Keratinocyte (primary cell): ENCODE results near the gene LIMA1. TPM values are rescaled to one million over a fixed set of nuclear protein-coding genes. Genes with fewer than 3 reads are reported as not detected.
A peak's percentile ranks its signal among the peaks of the same experiment; 100 is the strongest.

Source experiments
- DNase-seq: peaks from one replicate; pipeline ENCODE4 v3.0.0-alpha.2; 2011; ENCODE audit warnings: low read depth, missing footprints, low spot score
- FAIRE-seq: peaks from 2 replicates; lab custom pipeline; 2011; peaks lifted over from hg19 to GRCh38; lab: Jason Lieb, UNC
- H2AFZ ChIP-seq: 2 replicates; pipeline ENCODE4 v1.6.0; 2012; ENCODE audit warnings: low read length, control low read depth, inconsistent platforms; ENCODE audit not compliant: control insufficient read depth
- H3K27ac ChIP-seq: 2 replicates; pipeline ENCODE4 v1.5.1; 2011; ENCODE audit warnings: low read length; ENCODE audit not compliant: control insufficient read depth, insufficient read depth
- H3K27me3 ChIP-seq: 3 replicates; pipeline ENCODE4 v1.6.0; 2011; ENCODE audit warnings: low read length; ENCODE audit not compliant: control insufficient read depth, insufficient read depth; ENCODE audit errors: extremely low read depth
- H3K36me3 ChIP-seq, 2 experiments: 2 replicates in 1 of 2; 3 replicates in 1 of 2; pipeline ENCODE4 v1.5.1; 2011; ENCODE audit warnings: low read length in 2 of 2, mild to moderate bottlenecking in 1 of 2; ENCODE audit not compliant: control insufficient read depth in 2 of 2, insufficient read depth in 2 of 2; ENCODE audit errors: extremely low read depth in 1 of 2
- H3K4me1 ChIP-seq: 3 replicates; pipeline ENCODE4 v1.5.1; 2011; ENCODE audit warnings: low read length; ENCODE audit not compliant: control insufficient read depth, insufficient read depth; ENCODE audit errors: extremely low read depth
- H3K4me2 ChIP-seq: 3 replicates; pipeline ENCODE4 v1.6.0; 2011; ENCODE audit warnings: low read depth, low read length; ENCODE audit not compliant: control insufficient read depth, insufficient read depth; ENCODE audit errors: extremely low read depth
- H3K4me3 ChIP-seq, 3 experiments: fragments of 200-600 bp in 1 of 3; sonication (generic) in 1 of 3; 2 replicates in 2 of 3; 3 replicates in 1 of 3; pipeline ENCODE4 v1.5.1; 2011 to 2016; ENCODE audit warnings: low read length in 3 of 3, mild to moderate bottlenecking in 3 of 3, control low read depth in 2 of 3, inconsistent platforms in 1 of 3, low read depth in 1 of 3, mixed read lengths in 1 of 3, mixed run types in 1 of 3, moderate library complexity in 1 of 3; ENCODE audit not compliant: control insufficient read depth in 2 of 3, insufficient read depth in 2 of 3; ENCODE audit errors: extremely low read depth in 1 of 3
- H3K79me2 ChIP-seq: 2 replicates; pipeline ENCODE4 v1.6.0; 2012; ENCODE audit warnings: low read length; ENCODE audit not compliant: control insufficient read depth, insufficient read depth
- H3K9ac ChIP-seq: 3 replicates; pipeline ENCODE4 v1.6.0; 2011; ENCODE audit warnings: low read length; ENCODE audit not compliant: control insufficient read depth, insufficient read depth; ENCODE audit errors: extremely low read depth
- H3K9me1 ChIP-seq: 3 replicates; pipeline ENCODE4 v1.6.0; 2011; ENCODE audit warnings: low read length; ENCODE audit not compliant: control insufficient read depth, insufficient read depth; ENCODE audit errors: extremely low read depth
- H3K9me3 ChIP-seq: 2 replicates; pipeline ENCODE4 v1.5.1; 2012; ENCODE audit warnings: low read depth, low read length; ENCODE audit not compliant: control insufficient read depth
- H4K20me1 ChIP-seq: 3 replicates; pipeline ENCODE4 v1.6.0; 2011; ENCODE audit warnings: low read length; ENCODE audit not compliant: control insufficient read depth, insufficient read depth; ENCODE audit errors: extremely low read depth
- EZH2 ChIP-seq: IDR thresholded peaks from one replicate; pipeline ENCODE4 v1.6.1; 2012; ENCODE audit warnings: inconsistent platforms, mild to moderate bottlenecking, low read length, moderate library complexity
- dilution Hi-C: fragments of 300-500 bp; cut with MboI; formaldehyde crosslinking; loops from one replicate; pipeline ENCODE4 v1.7.0; 2020; ENCODE audit warnings: low sequenced_read_pairs; ENCODE audit not compliant: extremely low pct_ligation_motif_present
- polyA plus RNA-seq, 5 experiments: library from polyadenylated mRNA; depleted of rRNA in 3 of 5; stranded (reverse) in 3 of 5; stranded (forward) in 1 of 5; unstranded in 1 of 5; fragments of >200 nt; gene quantifications; 1 replicate in 1 of 5; 2 replicates in 3 of 5; 3 replicates in 1 of 5; pipeline versions ENCODE4 v1.2.1 to v1.2.3, GENCODE V29; 2011 to 2012; ENCODE audit warnings: missing spikeins in 2 of 5, low read depth in 1 of 5, low replicate concordance in 1 of 5
- TF ChIP-seq, protein P1 (sequence below), 3 experiments: IDR thresholded peaks in 1 of 3; conservative IDR thresholded peaks in 1 of 3; optimal IDR thresholded peaks in 1 of 3; 2 replicates in 2 of 3; 3 replicates in 1 of 3; pipeline versions ENCODE3 to v1.5.1; 2011; ENCODE audit warnings: low read length in 3 of 3, mild to moderate bottlenecking in 3 of 3, moderate library complexity in 2 of 3, control low read depth in 1 of 3, inconsistent platforms in 1 of 3; ENCODE audit not compliant: insufficient read depth in 2 of 3; ENCODE audit errors: extremely low read depth in 1 of 3

Gene LIMA1
- polyA plus RNA-seq, 1 donor (not counting 4 experiments of a cell fraction or from before 2014, with no cell fraction given) = 510 TPM

DNA sequence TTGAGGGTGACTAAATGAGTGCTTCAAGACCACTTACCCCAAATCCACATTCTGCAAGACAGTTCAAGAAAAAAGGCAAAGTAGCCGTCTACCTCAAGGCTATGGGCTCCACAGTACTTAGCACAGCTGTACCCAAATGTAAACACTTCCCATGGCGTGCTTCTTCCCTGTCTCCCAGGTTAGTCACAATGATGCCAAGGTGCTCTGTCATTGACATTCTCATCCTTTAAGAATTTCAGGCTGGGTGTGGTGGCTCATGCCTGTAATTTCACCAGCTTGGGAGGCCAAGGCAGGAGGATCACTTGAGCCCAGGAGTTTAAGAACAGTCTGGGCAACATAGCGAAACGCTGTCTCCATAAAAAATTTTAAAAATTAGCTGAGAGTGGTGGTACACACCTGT, 64.9 kb downstream of the LIMA1 start:
- H3K4me1 ChIP-seq = peaks cover 48% of the 10 kb centered on the region
- peak; percentile 78 for FAIRE-seq
- H3K9ac ChIP-seq = peak overlapping the region; percentile 100
- H3K4me2 ChIP-seq = peak overlapping the region; percentile 71
- peak overlapping the region; percentile 99 for H3K27ac ChIP-seq
- no peaks in the 10 kb centered on the region for H3K27me3 ChIP-seq
- no peak for TF ChIP-seq EZH2
- TF ChIP-seq, protein P1, sequence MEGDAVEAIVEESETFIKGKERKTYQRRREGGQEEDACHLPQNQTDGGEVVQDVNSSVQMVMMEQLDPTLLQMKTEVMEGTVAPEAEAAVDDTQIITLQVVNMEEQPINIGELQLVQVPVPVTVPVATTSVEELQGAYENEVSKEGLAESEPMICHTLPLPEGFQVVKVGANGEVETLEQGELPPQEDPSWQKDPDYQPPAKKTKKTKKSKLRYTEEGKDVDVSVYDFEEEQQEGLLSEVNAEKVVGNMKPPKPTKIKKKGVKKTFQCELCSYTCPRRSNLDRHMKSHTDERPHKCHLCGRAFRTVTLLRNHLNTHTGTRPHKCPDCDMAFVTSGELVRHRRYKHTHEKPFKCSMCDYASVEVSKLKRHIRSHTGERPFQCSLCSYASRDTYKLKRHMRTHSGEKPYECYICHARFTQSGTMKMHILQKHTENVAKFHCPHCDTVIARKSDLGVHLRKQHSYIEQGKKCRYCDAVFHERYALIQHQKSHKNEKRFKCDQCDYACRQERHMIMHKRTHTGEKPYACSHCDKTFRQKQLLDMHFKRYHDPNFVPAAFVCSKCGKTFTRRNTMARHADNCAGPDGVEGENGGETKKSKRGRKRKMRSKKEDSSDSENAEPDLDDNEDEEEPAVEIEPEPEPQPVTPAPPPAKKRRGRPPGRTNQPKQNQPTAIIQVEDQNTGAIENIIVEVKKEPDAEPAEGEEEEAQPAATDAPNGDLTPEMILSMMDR (optimal IDR thresholded peaks at IDR 0.05 in 1 of 3, IDR thresholded peaks at IDR 0.05 in 1 of 3, conservative IDR thresholded peaks at IDR 0.05 in 1 of 3; ENCODE audit: extremely low read depth in 1 of 3, insufficient read depth in 2 of 3, low read length in 3 of 3) = no peak
- dilution Hi-C loops = no loop called here
- peaks cover 7 to 8% of the 10 kb centered on the region in 2 experiments for H3K36me3 ChIP-seq
- H4K20me1 ChIP-seq = peaks cover 7% of the 10 kb centered on the region
- no peaks in the 10 kb centered on the region for H3K9me1 ChIP-seq
- no peak for DNase-seq
- H3K4me3 ChIP-seq = peak overlapping the region; percentile 39 to 97 (median 78)
- no peak overlapping the region for H2AFZ ChIP-seq
- H3K9me3 ChIP-seq = no peaks in the 10 kb centered on the region
- peaks cover 82% of the 10 kb centered on the region for H3K79me2 ChIP-seq

GRCh38 chr12:50217202-50217601, 66.1 kb downstream of the LIMA1 start:
- H4K20me1 ChIP-seq = peaks cover 10% of the 10 kb centered on the region
- H3K4me2 ChIP-seq = peak overlapping the region; percentile 71
- H3K79me2 ChIP-seq = peaks cover 91% of the 10 kb centered on the region

More at GRCh38 chr12:50217202-50217601, 66.1 kb downstream of the LIMA1 start:
- H3K9me1 ChIP-seq = no peaks in the 10 kb centered on the region
- peak overlapping the region; percentile 29 for H3K9ac ChIP-seq
- H3K4me1 ChIP-seq = peaks cover 53% of the 10 kb centered on the region
- DNase-seq = no peak
- H2AFZ ChIP-seq = no peak overlapping the region
- H3K27me3 ChIP-seq = no peaks in the 10 kb centered on the region
- H3K9me3 ChIP-seq = no peaks in the 10 kb centered on the region
- H3K4me3 ChIP-seq = peak overlapping the region in 2 of 3 experiments; percentile 40 to 52
- dilution Hi-C loops = no loop called here
- peaks cover 7 to 14% of the 10 kb centered on the region in 2 experiments for H3K36me3 ChIP-seq
- no peak for FAIRE-seq
- H3K27ac ChIP-seq = peak overlapping the region; percentile 99
- no peak for TF ChIP-seq EZH2
- TF ChIP-seq, protein P1 (optimal IDR thresholded peaks at IDR 0.05 in 1 of 3, IDR thresholded peaks at IDR 0.05 in 1 of 3, conservative IDR thresholded peaks at IDR 0.05 in 1 of 3; ENCODE audit: extremely low read depth in 1 of 3, insufficient read depth in 2 of 3, low read length in 3 of 3) = no peak
